Measurements from ENCODE around the gene PTGER1.
A peak's percentile ranks its signal among the peaks of the same experiment; 100 is the strongest.

Gene PTGER1

DNA sequence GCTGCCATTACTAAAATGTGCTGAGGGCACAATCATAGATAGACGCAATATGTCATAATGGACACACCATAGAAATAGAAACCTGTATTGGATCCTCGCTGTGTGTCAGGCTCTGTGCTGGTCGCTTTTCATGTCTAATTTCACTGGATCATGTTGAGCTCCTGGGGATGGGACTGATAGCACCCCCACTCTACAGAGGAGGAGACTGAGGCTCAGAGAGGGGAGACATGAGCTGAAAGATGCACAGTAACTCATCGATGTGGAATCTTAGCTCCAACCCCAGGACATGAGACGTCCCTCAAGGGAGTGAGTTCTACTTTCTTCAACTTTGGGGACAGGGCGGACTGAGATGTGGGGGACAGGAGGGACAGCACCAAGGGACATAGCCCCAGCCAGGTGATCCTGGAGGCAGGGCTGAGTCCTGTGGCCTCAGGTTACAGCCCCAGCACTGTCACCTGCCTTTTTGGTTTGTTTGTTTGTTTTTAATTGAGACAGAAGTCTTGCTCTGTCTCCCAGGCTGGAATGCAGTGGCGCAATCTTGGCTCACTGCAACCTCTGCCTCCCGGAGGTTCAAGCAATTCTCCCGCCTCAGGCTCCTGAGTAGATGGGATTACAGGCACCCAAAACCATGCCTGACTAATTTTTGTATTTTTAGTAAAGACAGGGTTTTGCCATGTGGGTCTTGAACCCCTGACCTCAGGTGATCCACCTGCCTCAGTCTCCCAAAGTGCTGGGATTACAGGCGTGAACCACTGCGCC is 27.4 kb upstream of the PTGER1 start:
- DNase-seq (ENCODE audit: low read depth in 2 of 2), result no peak

DNA sequence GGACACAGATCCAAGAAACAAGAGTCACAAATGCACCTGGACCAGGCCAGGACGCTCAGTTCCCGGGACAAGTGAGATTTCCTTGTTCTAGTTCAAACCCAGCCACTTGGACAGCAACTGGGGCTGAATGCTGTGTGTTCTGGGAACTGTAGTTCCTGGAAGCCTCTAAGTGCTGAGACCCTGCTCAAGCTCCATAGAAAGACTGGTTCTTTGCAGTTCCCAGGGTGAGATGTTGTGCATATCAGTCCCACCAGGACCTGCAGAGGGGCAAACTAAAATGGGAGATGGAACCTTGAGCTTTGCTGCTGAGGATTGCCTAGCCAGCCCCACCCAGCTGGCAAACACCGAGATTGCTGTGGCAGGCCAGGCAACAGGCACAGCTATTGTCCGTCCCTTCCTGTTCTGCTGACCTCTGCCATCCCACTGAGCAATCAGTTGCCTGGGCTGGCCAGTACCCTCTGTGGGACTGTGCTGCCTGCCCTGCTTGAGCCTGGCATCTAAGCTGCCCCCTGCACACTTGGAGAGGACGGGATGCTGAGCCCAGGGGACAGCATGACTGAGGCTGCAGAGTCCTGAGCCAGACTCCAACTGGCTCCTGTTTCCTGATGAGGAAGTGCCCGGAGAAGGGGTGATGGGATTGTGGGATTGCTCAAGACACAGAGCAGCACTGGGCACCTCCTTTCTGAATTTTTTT is 22.2 kb upstream of the PTGER1 start:
- DNase-seq (ENCODE audit: low read depth in 2 of 2), result no peak

DNA sequence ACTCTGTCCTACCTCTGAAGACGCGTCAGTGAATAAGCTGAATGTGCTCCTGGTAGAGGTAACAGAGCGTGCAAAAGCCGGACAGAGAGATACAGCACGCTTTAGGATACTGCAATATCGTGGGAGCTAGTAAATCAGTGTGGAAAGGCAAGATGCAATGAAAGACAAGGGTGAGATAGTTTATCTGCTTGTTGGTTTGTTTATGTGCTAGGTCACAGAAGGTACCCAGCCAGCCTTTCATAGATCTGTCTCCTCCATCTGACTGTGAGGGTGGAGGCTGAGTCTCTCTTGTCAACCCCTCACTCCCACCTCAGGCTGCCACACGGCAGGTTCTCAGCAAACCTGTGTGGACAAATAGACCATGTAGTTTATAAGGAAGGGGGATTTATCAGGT is 21.7 kb upstream of the PTGER1 start:
- DNase-seq (ENCODE audit: low read depth in 2 of 2), result no peak

DNA sequence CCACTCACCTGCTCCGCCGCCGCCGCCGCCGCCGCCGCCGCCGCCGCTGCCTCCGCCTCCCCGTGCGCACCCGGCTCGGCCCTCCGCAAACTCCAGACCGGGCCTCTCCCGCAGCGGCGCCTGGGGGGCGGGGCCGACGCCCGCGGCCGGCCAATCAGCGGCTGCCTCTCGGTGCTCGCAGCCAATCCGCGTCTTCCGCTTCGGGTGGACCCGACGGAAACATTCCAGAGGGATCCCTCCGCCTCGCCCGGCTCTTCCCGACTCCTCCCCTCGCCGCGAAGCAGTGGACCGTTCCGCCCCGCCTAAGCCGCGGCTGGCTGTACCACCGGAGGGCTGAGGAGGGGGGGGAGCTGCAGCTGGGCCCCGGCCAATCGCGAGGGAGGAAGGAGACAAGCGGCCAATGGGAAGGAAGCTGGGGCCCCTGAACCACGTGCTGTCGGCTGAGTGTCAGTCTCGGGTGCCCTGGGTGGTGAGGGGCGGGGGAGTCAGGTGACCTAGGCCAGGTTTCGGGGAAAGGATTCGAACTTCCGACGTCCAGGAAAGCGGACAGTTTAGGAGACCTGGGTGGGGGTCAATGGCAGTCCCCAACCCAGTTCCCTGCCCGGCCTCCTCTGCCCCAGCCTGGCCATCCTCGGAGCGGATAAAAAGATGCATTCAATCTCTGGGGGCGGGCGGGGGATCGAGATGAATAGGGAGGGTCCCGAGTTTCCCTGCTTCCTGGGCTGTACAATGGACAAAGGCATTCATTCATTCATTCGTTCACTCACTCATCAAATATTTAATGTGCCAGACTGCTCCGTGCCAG is 21.1 kb upstream of the PTGER1 start, which contains the start of gene GIPC1:
Gene GIPC1, minus strand, starts transcription at position 99 of the 805 bp plus-strand sequence. CDS start 13,151 bp downstream, outside the sequence.
- peak; percentile 59 to 66 for DNase-seq (ENCODE audit: low read depth in 2 of 2)

DNA sequence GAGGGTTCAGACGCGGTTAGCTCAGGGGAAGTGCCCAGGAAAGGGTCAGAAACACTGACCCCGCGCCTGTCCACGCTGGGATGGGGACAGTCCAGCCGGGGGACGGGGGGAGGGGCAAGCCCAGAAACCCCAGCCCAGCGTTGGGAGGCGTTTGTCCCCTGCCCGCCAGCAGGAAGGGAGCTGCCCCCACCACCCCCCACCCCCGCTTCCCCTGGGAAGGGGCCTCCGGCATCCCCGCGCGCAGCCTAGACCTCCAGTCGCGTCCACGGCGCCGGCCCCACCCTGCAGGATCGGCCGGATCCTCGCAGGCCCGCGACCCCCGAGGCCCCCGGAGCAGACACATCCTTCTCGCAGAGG is 20.5 kb upstream of the PTGER1 start:
- no peak for DNase-seq (ENCODE audit: low read depth in 2 of 2)

DNA sequence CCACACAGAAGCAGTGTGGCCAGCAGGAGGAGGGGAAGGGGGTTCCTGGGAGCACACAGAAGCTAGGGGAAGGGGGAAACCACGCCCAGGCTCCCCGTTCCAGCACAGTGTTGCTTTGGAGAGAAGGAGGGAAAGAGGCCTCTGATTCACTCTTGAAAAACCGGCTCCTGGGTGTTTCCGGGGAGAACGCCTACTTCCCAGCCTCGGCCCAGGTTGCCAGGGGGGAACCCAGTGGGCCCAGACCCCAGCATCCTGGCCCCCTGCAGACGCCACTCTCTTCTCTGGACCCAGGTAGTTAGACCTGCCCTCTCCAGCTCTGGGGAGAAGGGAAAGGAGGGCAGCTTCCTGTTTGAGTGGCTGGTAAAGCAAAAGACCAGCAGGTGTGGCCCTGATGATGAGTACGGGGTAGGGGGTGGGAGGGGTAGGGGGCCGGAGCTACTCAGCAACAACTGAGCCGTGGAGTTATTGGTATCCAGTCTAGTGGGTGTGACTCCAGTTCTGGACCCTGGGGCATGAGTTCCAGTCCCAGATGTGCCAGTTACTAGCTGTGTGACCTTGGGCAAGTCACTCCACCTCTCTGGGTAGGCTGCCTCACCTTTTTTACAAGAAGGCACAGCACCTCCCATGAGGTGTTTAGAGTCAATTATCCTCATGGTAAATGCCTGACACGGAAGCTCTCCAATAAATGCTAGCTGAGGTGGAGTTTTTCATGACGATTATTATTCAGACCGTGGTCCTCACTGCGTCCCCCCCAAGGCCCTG is 19.9 kb upstream of the PTGER1 start:
- DNase-seq (ENCODE audit: low read depth in 2 of 2), result no peak

DNA sequence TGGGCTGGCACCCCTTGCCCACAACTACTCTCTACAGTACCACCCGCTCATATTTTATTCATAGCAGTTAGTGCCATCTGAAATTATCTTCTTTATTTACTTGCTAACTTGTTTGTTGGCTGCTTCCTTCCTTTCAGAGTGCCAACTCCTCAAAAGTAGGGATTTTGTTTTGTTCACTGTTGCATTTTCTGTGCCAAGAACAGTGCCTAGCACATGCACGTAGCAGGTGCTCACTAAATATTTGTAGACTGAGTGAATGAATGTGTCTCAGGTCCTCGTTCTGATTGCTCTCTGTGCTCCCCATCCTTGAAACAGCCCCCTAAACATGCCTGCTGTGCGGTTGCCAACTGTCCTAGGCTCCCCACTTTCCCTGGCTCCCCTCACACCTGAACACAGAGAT is 19.3 kb upstream of the PTGER1 start:
- DNase-seq (ENCODE audit: low read depth in 2 of 2), result no peak

DNA sequence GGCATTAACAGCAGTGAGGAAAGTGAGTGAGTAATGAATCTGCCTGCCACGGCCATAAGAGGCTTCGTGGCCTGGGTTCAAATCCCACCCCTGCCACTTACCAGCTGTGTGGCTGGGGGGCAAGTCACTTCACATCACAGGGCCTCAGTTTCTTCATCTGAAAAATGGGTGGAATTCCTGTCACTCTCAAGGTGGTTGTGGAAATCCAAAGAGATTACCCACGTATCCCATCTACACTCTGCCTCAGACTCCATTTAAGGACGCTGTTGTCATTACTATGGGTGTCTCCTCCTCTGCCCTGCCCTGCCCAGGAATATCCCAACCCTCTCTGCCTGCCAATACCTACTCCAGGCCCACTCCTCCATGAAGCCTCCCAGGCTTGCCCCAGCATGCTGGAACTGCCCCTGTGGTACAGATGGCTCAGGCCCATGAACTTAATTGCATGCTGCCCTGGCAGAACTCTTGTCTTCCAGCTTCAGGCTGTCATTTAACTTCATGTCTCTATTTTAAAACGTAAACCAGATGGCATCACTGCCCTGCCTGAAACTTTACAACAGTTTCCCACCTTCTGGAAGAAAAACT is 17.7 kb upstream of the PTGER1 start:
- no peak for DNase-seq (ENCODE audit: low read depth in 2 of 2)

DNA sequence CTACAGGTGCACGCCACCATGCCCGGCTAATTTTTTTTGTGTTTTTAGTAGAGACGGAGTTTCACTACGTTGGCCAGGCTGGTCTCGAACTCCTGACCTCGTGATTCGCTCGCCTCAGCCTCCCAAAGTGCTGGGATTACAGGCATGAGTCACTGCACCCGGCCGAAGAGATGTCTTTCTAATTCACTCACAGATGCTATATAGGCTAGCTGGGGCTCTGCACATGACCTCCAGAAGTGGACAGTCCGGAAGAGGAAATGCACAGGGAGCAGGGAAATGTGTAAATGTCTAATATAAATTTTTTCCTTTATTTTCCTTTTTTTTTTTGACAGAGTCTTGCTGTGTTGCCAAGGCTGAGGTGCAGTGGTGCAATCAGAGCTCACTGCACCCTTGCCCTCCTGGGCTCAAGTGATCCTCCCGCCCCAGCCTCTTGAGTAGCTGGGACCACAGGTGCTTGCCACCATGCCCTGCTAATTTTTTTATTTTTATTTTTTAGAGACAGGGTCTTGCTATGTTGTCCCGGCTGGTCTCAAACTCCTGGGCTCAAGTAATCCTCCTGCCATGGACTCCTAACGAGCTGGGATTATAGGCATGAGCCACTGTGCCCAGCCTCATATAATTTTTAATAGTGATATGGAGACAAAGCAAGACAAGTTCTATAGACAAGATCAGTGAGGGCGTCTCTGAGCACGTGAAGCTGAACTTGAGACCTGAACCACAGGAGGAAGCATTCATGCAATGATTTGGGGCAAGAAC is 12.4 kb upstream of the PTGER1 start:
- DNase-seq (ENCODE audit: low read depth in 2 of 2), result no peak

DNA sequence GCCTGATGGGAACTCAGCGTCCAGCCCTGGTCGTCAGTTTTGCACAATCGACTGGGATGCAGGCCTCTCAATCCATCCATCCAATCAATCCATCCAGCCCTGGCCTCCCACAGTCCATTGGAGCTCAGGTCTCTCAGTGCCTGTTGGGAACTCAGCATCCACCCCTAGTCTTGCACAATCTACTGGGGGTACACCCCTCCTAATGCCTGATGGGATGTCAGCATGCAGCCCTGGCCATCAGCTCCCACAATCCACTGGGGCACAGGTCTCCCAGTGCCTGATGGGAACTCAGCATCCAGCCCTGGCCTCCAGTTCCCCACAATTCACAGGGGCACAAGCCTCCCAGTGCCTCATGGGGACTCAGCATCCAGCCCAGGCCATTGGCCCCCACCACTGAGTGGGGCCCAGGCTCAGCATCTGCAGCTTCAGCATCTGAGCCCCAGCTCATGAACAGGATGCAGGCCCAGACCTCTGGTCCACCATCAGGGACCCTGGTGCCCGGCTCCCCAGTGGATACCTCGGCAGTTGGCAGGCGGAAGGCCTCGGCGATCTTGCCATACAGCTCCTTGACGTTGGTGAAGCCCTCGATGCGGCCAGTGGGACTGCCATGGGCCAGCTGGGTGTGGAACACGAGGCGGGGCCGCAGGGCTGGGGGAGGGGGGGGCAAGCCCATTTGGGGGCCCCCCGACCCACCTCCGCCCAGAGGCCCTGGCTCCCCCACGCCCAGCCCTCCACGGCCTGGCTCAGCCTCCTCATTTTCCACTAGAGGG is 7.2 kb upstream of the PTGER1 start:
- DNase-seq (ENCODE audit: low read depth in 2 of 2), result no peak

DNA sequence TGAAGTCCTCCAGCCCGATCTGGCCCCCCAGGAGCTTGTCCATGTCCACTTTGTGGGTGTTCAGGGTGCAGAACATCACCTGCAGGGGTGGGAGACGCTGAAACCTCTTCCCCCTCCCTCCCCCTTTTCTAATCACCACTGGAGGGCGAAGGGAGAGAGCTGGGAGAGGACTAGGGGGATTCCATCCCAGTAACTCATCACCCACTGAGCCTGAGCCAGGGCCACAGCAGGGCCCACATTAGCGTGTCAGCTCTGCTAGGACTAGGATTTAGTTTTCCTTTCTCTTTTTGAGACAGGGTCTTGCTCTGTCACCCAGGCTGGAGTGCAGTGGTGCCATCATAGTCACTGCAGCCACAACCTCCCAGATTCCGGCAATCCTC is 5.5 kb upstream of the PTGER1 start:
- DNase-seq (ENCODE audit: low read depth in 2 of 2), result no peak

DNA sequence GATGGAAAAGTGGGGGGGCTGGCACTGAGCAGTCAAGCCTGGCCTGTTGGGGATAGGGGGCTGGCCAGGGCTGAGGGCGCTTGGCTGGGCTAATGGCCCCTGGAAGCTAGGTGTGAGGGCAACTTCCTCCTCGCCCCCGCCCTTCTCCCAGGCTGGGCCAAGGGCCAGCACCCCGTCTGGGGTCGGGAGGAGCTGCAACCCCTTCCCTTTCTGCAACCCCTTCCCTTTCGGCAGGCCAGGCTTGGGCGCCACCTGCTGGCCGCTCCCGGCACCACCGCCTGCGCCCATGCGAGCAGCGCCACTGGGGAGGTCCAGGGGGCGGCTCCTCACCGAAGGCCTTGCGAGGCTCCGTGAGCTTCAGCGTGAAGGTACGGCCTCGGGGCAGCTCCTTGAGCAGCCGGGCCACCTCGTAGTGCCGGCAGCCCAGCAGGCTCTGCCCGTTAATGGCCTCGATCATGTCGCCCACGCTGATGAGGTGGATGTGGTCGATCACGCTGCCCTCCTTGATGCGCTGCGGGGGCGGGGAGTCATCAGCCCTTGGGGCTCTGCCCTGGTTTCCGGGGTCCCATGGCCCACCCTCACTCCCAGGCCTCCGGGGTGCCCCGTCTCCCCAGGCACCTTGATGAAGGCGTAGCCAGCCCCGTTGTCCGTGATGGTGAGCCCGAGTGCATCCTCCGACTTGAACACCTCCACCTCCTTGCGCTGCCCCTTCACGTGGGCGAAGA is 5.0 kb upstream of the PTGER1 start:
- DNase-seq (ENCODE audit: low read depth in 2 of 2), result peak in 1 of 2 donors; percentile 42

DNA sequence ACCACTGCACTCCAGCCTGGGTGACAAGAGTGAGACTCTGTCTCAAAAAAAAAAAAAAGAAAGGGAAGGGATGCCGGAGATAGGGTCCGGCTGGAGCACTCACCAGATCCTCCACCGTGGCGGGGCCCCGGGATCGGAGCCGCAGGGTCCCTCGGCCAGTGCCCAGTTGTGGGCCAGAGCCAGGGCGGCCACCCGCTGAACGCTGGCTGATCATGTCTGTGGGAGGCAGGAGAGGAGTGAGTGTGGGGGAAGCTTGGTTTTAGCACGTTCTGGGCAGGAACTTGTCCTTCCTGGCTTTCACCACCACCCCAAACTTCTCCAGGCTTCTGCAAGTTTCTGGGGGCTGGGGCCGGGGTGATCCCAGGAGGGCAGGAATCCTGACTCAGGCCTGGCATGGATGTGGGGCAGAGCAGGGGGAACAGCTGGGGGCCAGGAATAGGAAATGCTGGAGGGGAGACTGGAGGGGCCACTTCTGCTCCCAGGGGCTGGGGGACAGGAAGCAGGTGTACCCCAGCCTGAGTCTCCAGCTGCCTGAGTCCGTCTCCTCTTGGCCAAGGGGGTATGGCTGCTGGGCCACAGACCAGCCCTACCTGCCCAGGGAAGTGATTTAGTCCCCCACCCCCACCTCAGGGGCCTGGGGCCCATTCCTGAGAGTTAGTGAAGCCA is 4.3 kb upstream of the PTGER1 start:
- DNase-seq (ENCODE audit: low read depth in 2 of 2), result no peak

DNA sequence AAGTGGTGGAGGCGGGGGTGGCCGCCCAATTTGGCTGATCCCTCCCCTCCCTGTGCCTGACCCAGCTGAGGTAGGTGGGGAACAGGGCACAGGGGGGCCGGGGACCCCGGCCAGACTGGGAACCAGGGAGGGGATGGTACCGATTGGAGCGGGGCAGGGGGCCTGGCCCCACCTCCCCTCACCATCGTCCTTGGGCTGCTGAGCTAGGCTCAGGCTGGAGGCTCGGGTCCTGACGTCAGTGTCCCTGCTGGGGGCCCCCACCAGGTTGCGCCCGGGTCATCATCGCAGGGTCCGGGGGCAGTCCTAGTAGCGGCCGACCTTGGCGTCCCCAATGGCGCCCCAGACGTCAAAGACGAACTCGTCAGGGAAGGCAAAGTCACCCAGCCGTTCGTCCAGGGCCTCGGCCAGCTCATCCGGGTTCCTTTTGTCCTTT is 3.0 kb upstream of the PTGER1 start:
- DNase-seq (ENCODE audit: low read depth in 2 of 2), result no peak

DNA sequence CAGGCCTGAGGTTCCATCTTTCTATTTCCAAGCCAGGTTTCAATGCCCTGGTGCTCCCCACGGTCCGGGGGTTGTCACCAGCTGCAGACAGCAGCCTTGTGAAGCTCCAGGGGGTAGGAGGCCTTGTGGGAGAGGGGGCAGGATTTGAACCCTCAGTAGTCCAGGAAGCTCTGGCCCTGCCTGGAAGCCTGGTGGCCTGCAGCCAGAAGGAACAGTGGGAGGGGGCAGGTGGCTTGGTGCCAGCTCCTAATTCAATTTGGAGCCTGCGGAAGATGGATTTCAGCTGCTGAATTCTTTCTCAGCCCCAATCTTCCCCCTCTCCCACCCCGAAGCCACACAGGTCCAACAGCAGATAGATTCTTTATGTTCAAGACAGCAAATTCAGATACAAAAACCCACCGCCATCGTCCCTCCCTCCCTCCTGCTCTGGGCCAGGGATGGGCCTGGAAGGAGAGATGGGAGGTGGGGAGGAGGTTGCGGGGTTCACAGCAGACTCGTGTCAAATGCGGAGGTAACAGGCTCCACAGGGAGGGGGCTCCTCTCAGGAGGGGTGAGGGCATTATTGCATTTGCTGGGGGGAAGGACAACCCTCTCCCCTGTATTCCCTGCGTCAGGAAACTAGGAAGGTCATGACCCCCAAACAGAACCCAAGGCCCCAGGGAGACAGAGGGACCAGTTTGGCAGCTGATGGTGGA is 2.4 kb upstream of the PTGER1 start:
- DNase-seq (ENCODE audit: low read depth in 2 of 2), result no peak

DNA sequence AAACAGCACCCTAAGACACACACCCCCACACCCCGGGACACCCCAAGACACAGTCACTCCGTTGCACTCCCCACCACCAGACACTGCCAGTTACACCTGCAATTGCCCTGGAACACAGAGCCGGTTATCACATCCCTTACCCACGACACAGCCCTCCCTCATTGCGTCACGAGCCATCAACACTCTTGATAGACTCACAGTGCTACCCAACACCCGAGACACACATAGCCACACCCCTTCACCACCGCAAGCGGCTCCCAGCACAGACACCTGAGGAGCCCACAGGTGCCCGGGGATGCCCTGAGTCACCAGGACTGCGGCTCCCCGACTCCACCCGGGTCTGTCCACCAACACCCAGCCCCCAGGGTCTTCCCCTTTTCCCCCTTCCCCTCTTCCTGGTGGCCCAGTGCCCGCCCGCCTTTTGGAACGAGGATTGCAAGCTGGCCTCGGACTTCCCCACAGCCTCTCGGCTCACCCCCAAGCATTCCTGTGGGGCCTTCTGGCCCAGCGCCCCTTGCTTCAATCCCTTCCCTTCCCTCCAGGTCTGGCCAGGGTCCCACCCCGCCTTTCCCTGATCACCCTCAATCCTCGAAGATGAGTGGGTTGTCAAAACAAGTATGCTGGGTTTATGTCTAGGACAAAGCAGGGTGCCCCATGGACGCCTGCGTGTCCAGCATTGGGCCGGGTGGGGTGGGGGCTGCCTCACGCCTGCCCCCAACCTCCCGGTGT is 1.7 kb upstream of the PTGER1 start:
- DNase-seq (ENCODE audit: low read depth in 2 of 2), result peak in 1 of 2 donors; percentile 39

DNA sequence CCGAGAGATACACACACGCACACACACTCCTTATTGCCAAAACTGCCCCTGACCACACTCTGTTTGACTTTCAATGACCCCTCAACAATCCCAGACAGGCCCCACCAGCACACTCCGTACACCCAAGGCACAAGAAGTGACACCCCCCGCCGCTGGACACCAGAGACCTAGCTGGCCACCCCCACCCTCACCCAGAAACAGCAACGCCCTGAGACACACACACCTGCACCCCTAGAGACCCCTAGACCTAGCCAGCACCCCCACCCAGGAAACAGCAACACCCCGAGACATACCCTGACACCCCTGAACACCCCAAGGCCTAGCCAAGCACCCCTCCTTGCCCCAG is 1.1 kb upstream of the PTGER1 start:
- DNase-seq (ENCODE audit: low read depth in 2 of 2), result no peak

DNA sequence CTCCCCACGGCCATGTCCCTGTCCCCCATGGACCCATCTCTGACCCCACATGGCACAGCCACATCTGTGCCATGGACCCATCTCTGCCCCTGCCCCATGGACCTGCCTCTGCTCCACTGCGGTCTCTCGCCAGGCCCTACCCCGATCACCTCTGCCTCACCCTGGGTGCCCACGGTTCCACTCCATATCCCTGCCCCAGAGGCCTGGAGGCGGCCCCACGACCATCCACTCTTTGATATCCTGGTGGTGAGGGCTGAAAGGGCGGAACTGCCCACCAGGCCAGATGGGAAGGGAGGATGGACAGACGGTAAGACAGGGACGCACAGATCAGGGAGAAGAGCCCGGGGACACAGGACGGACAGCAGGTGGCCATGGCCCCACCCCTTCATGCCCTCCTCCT is 327 bp downstream of the PTGER1 start:
- no peak for DNase-seq (ENCODE audit: low read depth in 2 of 2)

All from stimulated activated CD8-positive, alpha-beta memory T cell treated with anti-CD3 and anti-CD28 coated beads, Interleukin-15, amount 100 ng/mL, for 4 hours (primary cell).